SIG-M5 (cell line): Measurements from ENCODE around the gene SLC17A2.
A peak's percentile ranks its signal among the peaks of the same experiment; 100 is the strongest.

Experiments
- DNase-seq: peaks from one replicate; lab custom pipeline; 2025; lab: John Stamatoyannopoulos, UW

Gene SLC17A2

GRCh38 chr6:25930532-25931410, at the start of gene SLC17A2:
TSS of gene SLC17A2 (minus strand) at chr6:25930691. CDS start at chr6:25925796, 4,895 bp downstream.
- DNase-seq: no peak

GRCh38 chr6:25975923-25976560, 45.6 kb upstream of the SLC17A2 start:
- DNase-seq: no peak

- DNase-seq: no peak
Observed at GRCh38 chr6:25973923-25974555, 43.5 kb upstream of the SLC17A2 start.

GRCh38 chr6:25972902-25973301, 42.4 kb upstream of the SLC17A2 start:
- no peak for DNase-seq

- DNase-seq: no peak
Observed at GRCh38 chr6:25972128-25972527, 41.6 kb upstream of the SLC17A2 start.

- DNase-seq: no peak
Observed at GRCh38 chr6:25971187-25971821, 40.8 kb upstream of the SLC17A2 start.

GRCh38 chr6:25968769-25969168, 38.3 kb upstream of the SLC17A2 start:
- no peak for DNase-seq

- DNase-seq: no peak
Observed at GRCh38 chr6:25966711-25967110, 36.2 kb upstream of the SLC17A2 start.

GRCh38 chr6:25965058-25965457, 34.6 kb upstream of the SLC17A2 start:
- no peak for DNase-seq

GRCh38 chr6:25963426-25964123, 33.1 kb upstream of the SLC17A2 start:
- DNase-seq: no peak

GRCh38 chr6:25962149-25963127, 31.9 kb upstream of the SLC17A2 start, which contains the start of gene TRIM38:
TSS of gene TRIM38 (plus strand) at chr6:25962802. CDS start at chr6:25966523, 3,721 bp downstream.
- DNase-seq: peak; percentile 96

- DNase-seq: no peak
Observed at GRCh38 chr6:25961619-25962148, 31.2 kb upstream of the SLC17A2 start.

GRCh38 chr6:25960734-25961133, 30.2 kb upstream of the SLC17A2 start:
- DNase-seq: no peak

- DNase-seq: no peak
Observed at GRCh38 chr6:25959890-25960536, 29.5 kb upstream of the SLC17A2 start.

GRCh38 chr6:25958700-25959162, 28.2 kb upstream of the SLC17A2 start:
- no peak for DNase-seq

GRCh38 chr6:25956226-25956625, 25.7 kb upstream of the SLC17A2 start:
- DNase-seq: no peak

- no peak for DNase-seq
Observed at GRCh38 chr6:25954756-25955155, 24.3 kb upstream of the SLC17A2 start.

GRCh38 chr6:25953733-25954132, 23.2 kb upstream of the SLC17A2 start:
- no peak for DNase-seq

GRCh38 chr6:25952535-25952934, 22.0 kb upstream of the SLC17A2 start:
- DNase-seq: no peak
